ENCODE data around the gene CRYAA.

GRCh38 chr21:43207043-43207315 is 38.2 kb downstream of the CRYAA start:
- TF ChIP-seq CTCF (IDR thresholded peaks at IDR 0.05; ENCODE audit: low read depth, low read length, poor library complexity, severe bottlenecking) = no peak
- no peak for TF ChIP-seq EZH2phosphoT487 (IDR thresholded peaks at IDR 0.05; ENCODE audit: borderline replicate concordance, low read length)

Data from DOHH2 (cell line).